SK-N-MC (cell line): ENCODE data around the gene XXYLT1.

Experiments used
- EZH2 ChIP-seq: fragments of 200-600 bp; sonication (generic); IDR thresholded peaks from one replicate; pipeline ENCODE4 v1.6.1; 2017; ENCODE audit warnings: antibody characterized with exemption
- POLR2AphosphoS5 ChIP-seq: IDR thresholded peaks from 2 replicates; pipeline ENCODE4 v1.6.1; 2012; ENCODE audit warnings: mild to moderate bottlenecking, low read depth, low read length, borderline replicate concordance

DNA sequence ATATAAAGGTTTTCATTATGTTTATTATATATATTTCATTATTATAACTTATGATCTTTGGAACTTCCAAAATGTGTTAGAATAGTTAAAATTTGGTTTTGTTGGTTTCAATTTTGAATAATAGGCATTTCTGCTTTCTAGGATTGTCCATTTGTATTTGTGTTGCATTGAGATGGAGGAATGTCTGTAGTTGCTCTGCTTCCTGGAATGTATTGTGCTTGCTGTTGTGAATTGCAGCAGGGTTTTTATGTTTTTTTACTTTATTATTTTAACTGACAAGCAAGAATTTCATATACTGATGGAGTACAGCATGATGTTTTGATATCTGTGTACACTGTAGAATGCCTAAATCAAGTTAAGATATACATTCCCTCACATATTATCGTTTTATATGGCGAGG lies 247.4 kb downstream of the XXYLT1 start:
- TF ChIP-seq POLR2AphosphoS5 = no peak
- no peak for TF ChIP-seq EZH2
